IPS-NIHi7 (cell line): Measurements from ENCODE around the gene ANKRD65.
"Not testable (repeated sequence)": the region's sequence is repeated elsewhere in the genome, so short reads cannot be mapped to it uniquely, and the experiment has no call there.

ENCODE experiments used
- DNase-seq: peaks from one replicate; pipeline ENCODE4 v3.0.0; 2012; ENCODE audit warnings: mixed read lengths; ENCODE audit errors: extremely low spot score

ANKRD65 gene

GRCh38 chr1:1421147-1421906 lies at the start of gene ANKRD65:
TSS of gene ANKRD65 (minus strand) at chr1:1421276. CDS start at chr1:1421005, 271 bp downstream.
- peak; percentile 9 for DNase-seq

- not testable (repeated sequence) for DNase-seq
Observed at GRCh38 chr1:1468196-1468985, 47.3 kb upstream of the ANKRD65 start.

GRCh38 chr1:1463312-1463711 lies 42.2 kb upstream of the ANKRD65 start:
- DNase-seq: no peak

- no peak for DNase-seq
Observed at GRCh38 chr1:1462318-1462966, 41.4 kb upstream of the ANKRD65 start.

GRCh38 chr1:1461721-1462317 lies 40.7 kb upstream of the ANKRD65 start:
- DNase-seq: no peak

- DNase-seq: no peak
Observed at GRCh38 chr1:1460540-1461130, 39.6 kb upstream of the ANKRD65 start.

GRCh38 chr1:1459711-1460110 lies 38.6 kb upstream of the ANKRD65 start:
- not testable (repeated sequence) for DNase-seq

- DNase-seq: not testable (repeated sequence)
Observed at GRCh38 chr1:1459156-1459555, 38.1 kb upstream of the ANKRD65 start.

GRCh38 chr1:1456683-1457255 lies 35.7 kb upstream of the ANKRD65 start:
- DNase-seq: not testable (repeated sequence)

GRCh38 chr1:1455934-1456333 lies 34.9 kb upstream of the ANKRD65 start:
- DNase-seq: not testable (repeated sequence)

GRCh38 chr1:1455366-1455884 lies 34.3 kb upstream of the ANKRD65 start:
- DNase-seq: no peak

- not testable (repeated sequence) for DNase-seq
Observed at GRCh38 chr1:1454286-1455056, 33.4 kb upstream of the ANKRD65 start.

- no peak for DNase-seq
Observed at GRCh38 chr1:1452882-1453281, 31.8 kb upstream of the ANKRD65 start.

GRCh38 chr1:1452365-1452739 lies 31.3 kb upstream of the ANKRD65 start:
- not testable (repeated sequence) for DNase-seq

GRCh38 chr1:1451696-1452364 lies 30.8 kb upstream of the ANKRD65 start:
- DNase-seq: no peak

GRCh38 chr1:1450616-1451015 lies 29.5 kb upstream of the ANKRD65 start:
- DNase-seq: not testable (repeated sequence)

GRCh38 chr1:1449099-1449739 lies 28.1 kb upstream of the ANKRD65 start, which contains the start of gene ATAD3C:
TSS of gene ATAD3C (plus strand) at chr1:1449689. CDS start at chr1:1450684, 995 bp downstream.
- no peak for DNase-seq

- not testable (repeated sequence) for DNase-seq
Observed at GRCh38 chr1:1446631-1447030, 25.6 kb upstream of the ANKRD65 start.
